Glutamatergic neuron (in vitro differentiated cells): ENCODE data around the gene GNB1. TPM values are rescaled to one million over a fixed set of nuclear protein-coding genes. Genes with fewer than 3 reads are reported as not detected.
A peak's percentile ranks its signal among the peaks of the same experiment; 100 is the strongest.

Experiments used
- DNase-seq: peaks from one replicate; pipeline ENCODE4 v3.0.0; 2022
- H3K27ac Mint-ChIP-seq: one replicate; pipeline ENCODE4 v1.8.0; 2020; ENCODE audit warnings: mild to moderate bottlenecking, mixed read lengths, inconsistent platforms; ENCODE audit not compliant: unreplicated experiment
- H3K27me3 Mint-ChIP-seq: one replicate; pipeline ENCODE4 v1.8.0; 2020; ENCODE audit warnings: mild to moderate bottlenecking, moderate library complexity, mixed read lengths, inconsistent platforms; ENCODE audit not compliant: unreplicated experiment
- H3K36me3 Mint-ChIP-seq: one replicate; pipeline ENCODE4 v1.8.0; 2020; ENCODE audit warnings: mild to moderate bottlenecking, mixed read lengths, inconsistent platforms; ENCODE audit not compliant: unreplicated experiment
- H3K4me1 Mint-ChIP-seq: one replicate; pipeline ENCODE4 v1.8.0; 2020; ENCODE audit warnings: mild to moderate bottlenecking, low read depth, mixed read lengths, inconsistent platforms; ENCODE audit not compliant: unreplicated experiment
- H3K4me3 Mint-ChIP-seq: one replicate; pipeline ENCODE4 v1.8.0; 2020; ENCODE audit warnings: mild to moderate bottlenecking, mixed read lengths, inconsistent platforms; ENCODE audit not compliant: unreplicated experiment
- H3K9me3 Mint-ChIP-seq: one replicate; pipeline ENCODE4 v1.8.0; 2020; ENCODE audit warnings: mild to moderate bottlenecking, moderate library complexity, mixed read lengths, inconsistent platforms; ENCODE audit not compliant: unreplicated experiment
- total RNA-seq: library from RNA; stranded (reverse); fragmentation: NEBNext Ultra II Directional; extraction: Animal tissue kit (Norgen Biotek cat#: 25700); gene quantifications from one replicate; pipeline ENCODE4 v1.2.1, GENCODE V29; 2021; ENCODE audit not compliant: unreplicated experiment
- TF ChIP-seq, protein P1 (sequence below): fragments of 200-600 bp; sonication (generic); IDR thresholded peaks from one replicate; pipeline ENCODE4 v1.5.0; 2021; ENCODE audit not compliant: partially characterized antibody, unreplicated experiment

Gene GNB1
- total RNA-seq, 1 donor from 2014 or later, result 734 TPM

DNA sequence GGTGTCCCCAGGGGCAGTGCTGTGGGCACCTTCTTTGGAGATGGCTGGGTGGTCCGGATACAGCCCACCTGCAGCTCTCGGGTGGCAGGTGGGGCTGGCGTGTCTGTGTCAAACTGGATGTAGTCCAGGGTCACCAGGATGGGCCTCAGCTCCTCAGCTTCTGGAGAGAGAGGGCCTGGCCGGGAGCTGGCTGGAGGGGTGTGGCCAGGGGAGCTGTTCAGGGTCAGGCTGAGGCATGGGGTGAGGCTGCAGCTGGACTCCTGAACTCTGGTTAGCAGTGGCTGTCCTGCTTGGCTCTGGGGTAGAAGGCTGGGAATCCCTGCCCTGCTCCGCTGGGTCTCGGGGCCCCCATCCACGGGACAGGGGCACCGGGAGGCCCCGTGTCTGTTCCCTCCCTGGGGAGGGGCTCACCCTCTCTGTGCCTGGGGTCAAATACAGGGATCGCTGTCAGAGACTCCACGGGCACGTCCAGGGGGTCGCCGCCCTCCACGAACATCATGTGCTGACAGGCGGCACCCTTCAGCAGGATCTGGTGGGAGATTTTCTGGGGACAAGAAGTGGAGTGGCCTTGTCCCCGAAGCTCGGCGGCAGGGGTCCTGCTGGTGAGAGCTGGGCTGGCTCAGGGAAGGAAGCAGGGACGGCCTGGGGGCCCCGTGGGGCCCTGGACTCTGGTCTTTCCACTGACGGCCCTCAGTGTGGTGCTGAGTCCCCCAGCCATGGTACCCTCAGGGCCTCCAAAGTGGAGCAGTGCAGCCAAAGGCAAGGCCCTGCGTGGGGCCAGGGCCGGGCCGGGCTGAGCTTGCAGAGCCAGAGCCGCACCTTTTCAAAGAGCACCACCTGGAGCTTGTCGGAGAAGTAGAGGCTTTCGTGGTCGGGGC is 32.3 kb upstream of the GNB1 start:
- H3K36me3 Mint-ChIP-seq, result no peaks in the 10 kb centered on the region
- TF ChIP-seq, protein P1, sequence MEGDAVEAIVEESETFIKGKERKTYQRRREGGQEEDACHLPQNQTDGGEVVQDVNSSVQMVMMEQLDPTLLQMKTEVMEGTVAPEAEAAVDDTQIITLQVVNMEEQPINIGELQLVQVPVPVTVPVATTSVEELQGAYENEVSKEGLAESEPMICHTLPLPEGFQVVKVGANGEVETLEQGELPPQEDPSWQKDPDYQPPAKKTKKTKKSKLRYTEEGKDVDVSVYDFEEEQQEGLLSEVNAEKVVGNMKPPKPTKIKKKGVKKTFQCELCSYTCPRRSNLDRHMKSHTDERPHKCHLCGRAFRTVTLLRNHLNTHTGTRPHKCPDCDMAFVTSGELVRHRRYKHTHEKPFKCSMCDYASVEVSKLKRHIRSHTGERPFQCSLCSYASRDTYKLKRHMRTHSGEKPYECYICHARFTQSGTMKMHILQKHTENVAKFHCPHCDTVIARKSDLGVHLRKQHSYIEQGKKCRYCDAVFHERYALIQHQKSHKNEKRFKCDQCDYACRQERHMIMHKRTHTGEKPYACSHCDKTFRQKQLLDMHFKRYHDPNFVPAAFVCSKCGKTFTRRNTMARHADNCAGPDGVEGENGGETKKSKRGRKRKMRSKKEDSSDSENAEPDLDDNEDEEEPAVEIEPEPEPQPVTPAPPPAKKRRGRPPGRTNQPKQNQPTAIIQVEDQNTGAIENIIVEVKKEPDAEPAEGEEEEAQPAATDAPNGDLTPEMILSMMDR, result no peak
- no peak overlapping the region for H3K4me3 Mint-ChIP-seq
- peak; percentile 27 for DNase-seq
- H3K27ac Mint-ChIP-seq, result no peak overlapping the region
- H3K9me3 Mint-ChIP-seq, result peaks cover 2% of the 10 kb centered on the region
- H3K4me1 Mint-ChIP-seq, result no peaks in the 10 kb centered on the region
- H3K27me3 Mint-ChIP-seq, result no peaks in the 10 kb centered on the region

DNA sequence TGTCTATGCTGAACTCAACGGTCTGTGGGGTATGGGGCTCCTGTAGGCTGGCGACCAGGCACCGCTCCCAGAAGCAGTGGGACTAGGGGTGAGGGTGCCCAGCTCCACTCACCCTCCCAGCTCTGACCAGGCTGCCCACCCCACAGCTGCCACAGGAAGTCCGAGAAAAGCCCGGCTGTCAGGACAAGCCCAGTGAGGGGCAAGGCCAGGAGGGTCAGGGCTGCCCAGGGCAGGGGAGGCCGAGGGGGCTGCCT is 31.7 kb upstream of the GNB1 start:
- Mint-ChIP-seq H3K36me3 (no peaks in the 10 kb centered on the region), H3K4me3 (no peak overlapping the region), H3K27me3 (no peaks in the 10 kb centered on the region), H3K9me3 (peaks cover 2% of the 10 kb centered on the region), H3K4me1 (no peaks in the 10 kb centered on the region), H3K27ac (no peak overlapping the region)
- TF ChIP-seq, protein P1, result no peak
- peak; percentile 19 for DNase-seq

DNA sequence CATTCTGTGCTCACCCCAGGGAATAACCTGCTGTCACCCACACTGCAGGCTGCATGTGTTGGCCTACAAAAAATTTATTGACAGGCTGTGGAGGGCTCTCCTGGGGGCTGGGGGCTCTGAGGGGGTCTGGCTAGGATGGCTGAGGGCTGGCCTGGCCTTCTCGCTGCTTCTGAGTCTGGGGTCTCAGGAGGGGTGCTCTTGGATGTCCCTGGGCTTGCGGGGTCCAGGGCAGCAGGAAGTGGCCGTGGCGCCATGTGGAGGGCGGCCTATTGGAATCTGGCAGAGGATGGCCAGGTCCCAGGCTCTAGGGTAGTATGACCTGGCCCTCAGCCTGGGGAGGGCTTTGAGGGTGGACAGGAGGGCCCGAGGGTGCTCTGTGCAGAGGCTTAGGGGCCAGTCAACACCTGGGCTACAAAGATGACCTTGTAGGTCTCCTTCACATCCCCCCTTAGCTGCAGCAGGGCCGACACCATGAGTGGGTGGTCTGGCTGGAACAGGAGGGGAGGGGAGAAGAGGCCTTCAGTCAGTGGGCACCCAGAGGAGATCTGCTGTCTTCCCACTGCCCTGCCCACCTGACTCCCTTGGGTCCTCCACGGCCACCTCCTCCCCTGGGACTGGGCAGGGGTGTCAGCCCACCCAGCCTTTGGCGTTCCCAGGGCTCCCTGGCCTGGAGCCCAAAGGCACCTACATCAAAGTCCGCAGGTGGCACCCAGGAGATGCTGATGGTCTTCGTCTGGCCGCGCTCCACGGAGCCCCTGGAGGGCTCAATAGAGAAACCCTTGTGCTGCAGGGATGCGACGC is 31.2 kb upstream of the GNB1 start:
- no peak overlapping the region for H3K27ac Mint-ChIP-seq
- H3K4me3 Mint-ChIP-seq, result no peak overlapping the region
- H3K36me3 Mint-ChIP-seq, result no peaks in the 10 kb centered on the region
- H3K27me3 Mint-ChIP-seq, result no peaks in the 10 kb centered on the region
- TF ChIP-seq, protein P1, result no peak
- no peaks in the 10 kb centered on the region for H3K4me1 Mint-ChIP-seq
- no peak for DNase-seq
- peaks cover 2% of the 10 kb centered on the region for H3K9me3 Mint-ChIP-seq

DNA sequence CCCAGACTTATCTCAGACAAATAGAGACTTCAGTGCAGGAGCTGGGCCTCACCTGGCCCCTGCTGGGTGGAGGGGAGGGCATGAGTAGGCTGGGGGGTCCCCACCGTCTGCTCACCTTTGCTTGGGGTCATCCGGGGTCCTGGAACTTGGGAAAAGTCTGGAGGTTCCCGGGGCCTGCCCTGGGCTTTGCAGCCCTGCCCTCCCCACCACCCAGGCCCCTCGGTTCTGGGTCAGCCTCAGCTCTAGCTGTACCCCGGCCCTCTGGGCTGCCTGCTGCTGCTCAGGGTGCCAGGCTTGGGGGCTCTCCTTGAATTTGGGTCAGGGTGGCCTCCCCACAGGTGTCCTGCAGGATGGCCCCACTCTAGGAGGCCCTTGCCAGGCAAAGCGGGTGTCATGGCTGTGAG is 30.6 kb upstream of the GNB1 start:
- Mint-ChIP-seq H3K4me3 (no peak overlapping the region), H3K27me3 (no peaks in the 10 kb centered on the region), H3K4me1 (no peaks in the 10 kb centered on the region), H3K27ac (no peak overlapping the region), H3K36me3 (no peaks in the 10 kb centered on the region), H3K9me3 (peaks cover 2% of the 10 kb centered on the region)
- TF ChIP-seq, protein P1, result no peak
- DNase-seq, result no peak
